ENCODE results near the gene CD248.

Gene CD248

DNA sequence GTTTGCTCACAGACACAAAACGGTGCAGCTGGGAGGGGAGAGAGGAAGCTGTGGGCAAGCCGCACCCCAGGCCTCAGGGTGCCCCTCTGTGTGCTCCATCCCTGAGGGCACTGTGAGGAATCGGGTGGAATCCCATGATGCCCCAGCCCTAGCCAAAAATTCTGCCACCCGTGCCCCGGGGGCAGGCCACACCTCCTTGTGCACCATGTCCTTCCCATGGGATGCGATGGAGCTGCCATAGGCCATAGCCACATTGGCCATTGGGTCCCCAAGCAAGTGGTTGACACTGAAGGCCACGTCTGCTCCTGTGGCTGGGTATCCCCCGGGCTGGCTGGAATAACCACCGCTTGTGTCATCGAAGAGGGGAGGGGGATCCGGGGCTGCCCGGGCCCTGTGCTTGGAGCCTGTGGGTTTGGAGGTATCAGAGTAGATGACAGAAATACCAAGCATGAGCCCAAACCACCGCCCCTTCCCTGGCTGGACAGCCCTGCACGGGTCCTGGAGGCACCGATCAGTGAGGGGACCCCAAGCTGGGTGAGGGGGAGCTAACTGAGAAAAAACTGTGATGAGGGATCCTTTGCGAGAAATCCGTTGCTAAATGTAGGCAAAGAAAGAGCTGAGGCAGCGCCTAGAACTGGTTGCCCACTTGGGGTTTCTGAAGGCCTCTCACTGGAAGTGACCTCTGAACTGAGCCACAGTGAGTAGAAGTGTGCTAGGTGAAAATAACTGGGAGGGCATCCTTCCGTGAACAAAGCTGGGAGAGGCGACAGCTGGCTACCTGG is 28.8 kb downstream of the CD248 start:
- H3K4me3 ChIP-seq (ENCODE audit: severe bottlenecking), result peak overlapping the region; percentile 78
- no peak for DNase-seq (ENCODE audit: low spot score)
- TF ChIP-seq, protein P1, sequence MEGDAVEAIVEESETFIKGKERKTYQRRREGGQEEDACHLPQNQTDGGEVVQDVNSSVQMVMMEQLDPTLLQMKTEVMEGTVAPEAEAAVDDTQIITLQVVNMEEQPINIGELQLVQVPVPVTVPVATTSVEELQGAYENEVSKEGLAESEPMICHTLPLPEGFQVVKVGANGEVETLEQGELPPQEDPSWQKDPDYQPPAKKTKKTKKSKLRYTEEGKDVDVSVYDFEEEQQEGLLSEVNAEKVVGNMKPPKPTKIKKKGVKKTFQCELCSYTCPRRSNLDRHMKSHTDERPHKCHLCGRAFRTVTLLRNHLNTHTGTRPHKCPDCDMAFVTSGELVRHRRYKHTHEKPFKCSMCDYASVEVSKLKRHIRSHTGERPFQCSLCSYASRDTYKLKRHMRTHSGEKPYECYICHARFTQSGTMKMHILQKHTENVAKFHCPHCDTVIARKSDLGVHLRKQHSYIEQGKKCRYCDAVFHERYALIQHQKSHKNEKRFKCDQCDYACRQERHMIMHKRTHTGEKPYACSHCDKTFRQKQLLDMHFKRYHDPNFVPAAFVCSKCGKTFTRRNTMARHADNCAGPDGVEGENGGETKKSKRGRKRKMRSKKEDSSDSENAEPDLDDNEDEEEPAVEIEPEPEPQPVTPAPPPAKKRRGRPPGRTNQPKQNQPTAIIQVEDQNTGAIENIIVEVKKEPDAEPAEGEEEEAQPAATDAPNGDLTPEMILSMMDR (IDR thresholded peaks at IDR 0.05; ENCODE audit: poor library complexity, severe bottlenecking), result no peak
- H3K27ac ChIP-seq (ENCODE audit: poor library complexity, severe bottlenecking), result peak overlapping the region; percentile 61
- H3K4me1 ChIP-seq (ENCODE audit: insufficient read depth, poor library complexity, severe bottlenecking), result peaks cover 7% of the 10 kb centered on the region
- no peak for ATAC-seq (ENCODE audit: low read depth)
- no peaks in the 10 kb centered on the region for H3K9me3 ChIP-seq (ENCODE audit: severe bottlenecking)
- H3K27me3 ChIP-seq (ENCODE audit: insufficient read depth, poor library complexity, severe bottlenecking), result peaks cover 16% of the 10 kb centered on the region
- H3K36me3 ChIP-seq (ENCODE audit: low read depth), result peaks cover 13% of the 10 kb centered on the region; the same call in 1 of the 2 replicates

DNA sequence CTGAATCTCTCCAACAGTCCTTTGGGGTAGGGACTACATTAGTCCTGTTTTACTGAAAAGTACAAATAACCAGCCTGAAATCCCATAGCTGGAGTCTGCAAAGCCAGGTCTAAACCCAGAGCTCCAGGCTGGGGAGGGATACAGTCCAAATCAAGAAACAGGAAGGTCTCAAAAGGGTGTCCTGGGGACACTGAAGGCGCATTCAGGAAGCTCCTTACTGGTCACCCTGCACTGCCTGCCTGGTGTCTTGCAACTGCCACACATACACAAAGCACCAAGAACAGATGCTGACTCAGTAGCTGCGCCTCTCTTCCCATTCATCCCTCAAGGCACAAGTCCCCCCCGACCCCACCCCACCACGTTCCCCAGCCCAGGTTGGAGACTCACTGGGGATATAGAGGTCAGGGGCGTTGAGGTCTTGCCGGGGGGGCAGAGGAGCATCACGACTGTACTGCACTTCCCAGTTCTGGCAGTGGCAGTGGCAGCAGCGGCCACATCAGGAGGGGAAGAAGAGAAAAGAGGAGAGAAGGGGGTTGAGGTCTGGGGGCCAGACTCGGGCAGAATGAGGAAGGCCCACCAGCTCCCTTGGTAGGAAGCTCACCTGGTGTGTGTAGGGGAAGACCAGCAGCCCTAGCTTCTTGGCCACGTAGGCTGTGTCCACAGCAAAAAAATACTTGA is 29.5 kb downstream of the CD248 start:
- peaks cover 9% of the 10 kb centered on the region for H3K27me3 ChIP-seq (ENCODE audit: insufficient read depth, poor library complexity, severe bottlenecking)
- H3K36me3 ChIP-seq (ENCODE audit: low read depth), result peaks cover 13% of the 10 kb centered on the region; the same call in 1 of the 2 replicates
- no peak for ATAC-seq (ENCODE audit: low read depth)
- H3K4me1 ChIP-seq (ENCODE audit: insufficient read depth, poor library complexity, severe bottlenecking), result peaks cover 7% of the 10 kb centered on the region
- no peak for DNase-seq (ENCODE audit: low spot score)
- H3K27ac ChIP-seq (ENCODE audit: poor library complexity, severe bottlenecking), result no peak overlapping the region
- H3K4me3 ChIP-seq (ENCODE audit: severe bottlenecking), result no peak overlapping the region
- TF ChIP-seq, protein P1 (IDR thresholded peaks at IDR 0.05; ENCODE audit: poor library complexity, severe bottlenecking), result no peak
- H3K9me3 ChIP-seq (ENCODE audit: severe bottlenecking), result no peaks in the 10 kb centered on the region

DNA sequence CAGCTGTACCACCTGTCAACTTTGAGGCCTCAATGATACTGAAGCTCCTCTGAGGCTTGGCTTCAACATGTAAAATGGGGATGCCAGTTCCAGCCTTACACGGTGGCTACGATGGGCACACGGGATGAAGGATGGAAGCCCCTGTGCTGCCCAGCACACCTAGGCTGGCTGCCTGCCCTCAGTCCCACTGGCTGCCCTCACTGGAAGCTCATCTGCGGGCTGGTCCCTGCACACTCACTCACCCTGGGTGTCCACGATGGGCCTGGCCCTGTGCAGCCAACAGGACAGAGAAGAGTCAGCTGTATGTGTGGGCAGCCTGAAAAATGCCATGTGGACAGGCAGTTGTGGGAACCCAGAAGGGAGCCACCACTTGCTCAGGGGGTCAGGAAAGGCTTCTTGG is 30.1 kb downstream of the CD248 start:
- Histone ChIP-seq H3K9me3 (ENCODE audit: severe bottlenecking) (no peaks in the 10 kb centered on the region), H3K27ac (ENCODE audit: poor library complexity, severe bottlenecking) (no peak overlapping the region), H3K4me1 (ENCODE audit: insufficient read depth, poor library complexity, severe bottlenecking) (peaks cover 7% of the 10 kb centered on the region), H3K27me3 (ENCODE audit: insufficient read depth, poor library complexity, severe bottlenecking) (peaks cover 4% of the 10 kb centered on the region), H3K4me3 (ENCODE audit: severe bottlenecking) (no peak overlapping the region), H3K36me3 (ENCODE audit: low read depth) (peaks cover 13% of the 10 kb centered on the region; the same call in 1 of the 2 replicates)
- ATAC-seq (ENCODE audit: low read depth) (no peak), DNase-seq (ENCODE audit: low spot score) (no peak)
- TF ChIP-seq, protein P1 (IDR thresholded peaks at IDR 0.05; ENCODE audit: poor library complexity, severe bottlenecking), result no peak

DNA sequence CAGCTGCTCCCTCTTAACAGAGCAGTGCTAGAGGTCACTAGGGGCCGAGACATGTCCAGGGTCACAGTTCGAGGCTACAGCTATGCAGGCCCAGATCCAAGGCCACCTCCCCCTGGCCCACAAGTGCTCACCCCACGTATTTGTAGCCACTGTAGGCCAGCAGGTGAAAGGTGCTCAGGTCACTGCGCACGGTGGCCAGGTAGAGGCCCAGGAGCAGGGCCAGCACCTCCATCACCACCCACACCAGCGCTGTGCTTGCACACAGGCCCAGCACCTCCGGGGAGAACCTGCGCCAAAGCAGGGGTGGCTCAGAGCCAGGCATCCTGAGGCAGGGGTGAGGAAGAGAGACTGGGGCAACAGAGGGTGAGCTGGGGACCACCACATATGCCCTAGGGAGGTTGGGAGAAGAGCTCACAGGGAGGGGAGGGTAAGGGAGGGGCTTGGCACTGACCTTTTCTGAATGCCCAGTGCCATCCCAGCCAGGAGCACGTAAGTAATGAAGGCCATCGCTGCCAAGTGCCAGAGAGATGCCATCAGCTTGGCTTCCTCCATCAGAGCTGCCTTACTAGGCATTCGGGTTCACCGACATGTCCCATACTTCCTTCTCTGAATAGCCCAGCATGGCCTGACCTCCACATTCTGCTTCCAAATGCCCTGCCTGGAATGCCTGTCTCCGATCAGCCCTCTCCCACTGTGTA is 31.4 kb downstream of the CD248 start:
- Histone ChIP-seq H3K36me3 (ENCODE audit: low read depth) (peaks cover 13% of the 10 kb centered on the region; the same call in 1 of the 2 replicates), H3K9me3 (ENCODE audit: severe bottlenecking) (no peaks in the 10 kb centered on the region), H3K27ac (ENCODE audit: poor library complexity, severe bottlenecking) (no peak overlapping the region), H3K4me1 (ENCODE audit: insufficient read depth, poor library complexity, severe bottlenecking) (peaks cover 7% of the 10 kb centered on the region), H3K4me3 (ENCODE audit: severe bottlenecking) (no peak overlapping the region), H3K27me3 (ENCODE audit: insufficient read depth, poor library complexity, severe bottlenecking) (no peaks in the 10 kb centered on the region)
- ATAC-seq (ENCODE audit: low read depth) (no peak), DNase-seq (ENCODE audit: low spot score) (no peak)
- TF ChIP-seq, protein P1 (IDR thresholded peaks at IDR 0.05; ENCODE audit: poor library complexity, severe bottlenecking), result no peak
